ENCODE measurements around the gene SMIM5. TPM values are rescaled to one million over a fixed set of nuclear protein-coding genes. Genes with fewer than 3 reads are reported as not detected.
A peak's percentile ranks its signal among the peaks of the same experiment; 100 is the strongest.
"Not testable (repeated sequence)": the region's sequence is repeated elsewhere in the genome, so short reads cannot be mapped to it uniquely, and the experiment has no call there.

Gene SMIM5
- polyA plus RNA-seq, 1 donor, result 5.1 TPM

DNA sequence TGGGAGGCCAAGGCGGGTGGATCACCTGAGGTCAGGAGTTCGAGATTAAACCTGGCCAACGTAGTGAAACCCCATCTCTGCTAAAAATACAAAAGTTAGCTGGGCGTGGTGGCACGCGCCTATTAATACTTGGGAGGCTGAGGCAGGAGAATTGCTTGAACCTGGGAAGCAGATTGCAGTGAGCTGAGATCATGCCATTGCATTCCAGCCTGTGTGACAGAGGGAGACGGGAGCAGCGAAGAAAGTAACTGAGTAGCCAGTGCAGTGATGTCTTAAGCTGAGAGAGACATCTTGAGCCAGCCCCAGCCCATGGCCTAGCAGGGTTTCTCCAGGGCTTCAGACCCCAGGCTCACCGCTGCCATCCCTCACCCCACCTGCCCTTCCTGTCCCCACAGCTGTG lies 9.8 kb upstream of the SMIM5 start:
- DNase-seq, result no peak

DNA sequence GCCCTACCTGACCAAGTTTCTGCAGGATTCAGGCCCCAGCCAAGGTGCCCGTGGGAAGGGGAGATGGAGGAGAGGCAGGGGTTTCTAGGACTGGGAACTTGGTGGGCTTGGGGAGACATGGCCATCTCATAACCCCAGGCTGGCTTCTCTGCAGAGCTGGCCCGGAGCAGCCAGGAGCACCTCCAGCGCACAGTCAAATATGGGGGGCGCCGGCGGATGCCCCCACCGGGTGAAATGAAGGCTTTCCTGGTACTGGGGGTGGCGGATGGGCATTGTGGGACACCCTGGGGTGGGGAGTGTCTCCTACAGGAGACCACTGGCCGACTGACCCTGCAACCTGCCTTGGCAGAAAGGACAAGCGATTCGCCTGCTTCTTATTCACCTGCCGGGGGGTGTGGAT lies 9.2 kb upstream of the SMIM5 start:
- DNase-seq, result no peak

DNA sequence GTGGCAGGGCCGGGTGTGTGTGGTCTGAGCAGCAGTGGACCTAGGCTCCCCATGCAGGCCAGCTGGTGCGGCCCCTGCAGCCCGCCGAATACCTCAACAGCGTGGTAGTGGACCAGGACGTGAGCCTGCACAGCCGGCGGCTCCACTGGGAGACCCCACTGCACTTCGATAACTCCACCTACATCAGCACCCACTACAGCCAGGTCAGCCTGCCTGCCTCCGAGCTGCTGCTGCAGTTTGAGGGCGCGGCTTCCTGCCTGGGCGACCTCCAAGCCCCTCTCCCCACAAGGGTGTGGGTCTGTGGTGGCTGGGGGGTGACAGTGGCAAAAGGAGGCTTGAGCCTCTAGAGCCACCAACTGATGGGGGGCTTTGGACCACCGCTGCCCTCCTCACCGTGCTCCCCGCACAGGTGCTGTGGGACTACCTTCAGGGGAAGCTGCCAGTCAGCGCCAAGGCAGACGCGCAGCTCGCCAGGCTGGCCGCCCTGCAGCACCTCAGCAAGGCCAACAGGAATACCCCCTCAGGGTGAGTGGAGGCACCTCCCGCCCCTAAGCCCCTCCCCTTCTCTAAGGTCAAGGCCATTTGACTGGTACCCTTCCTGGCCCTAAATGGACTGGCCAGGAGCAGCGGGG lies 8.4 kb upstream of the SMIM5 start:
- DNase-seq, result no peak

DNA sequence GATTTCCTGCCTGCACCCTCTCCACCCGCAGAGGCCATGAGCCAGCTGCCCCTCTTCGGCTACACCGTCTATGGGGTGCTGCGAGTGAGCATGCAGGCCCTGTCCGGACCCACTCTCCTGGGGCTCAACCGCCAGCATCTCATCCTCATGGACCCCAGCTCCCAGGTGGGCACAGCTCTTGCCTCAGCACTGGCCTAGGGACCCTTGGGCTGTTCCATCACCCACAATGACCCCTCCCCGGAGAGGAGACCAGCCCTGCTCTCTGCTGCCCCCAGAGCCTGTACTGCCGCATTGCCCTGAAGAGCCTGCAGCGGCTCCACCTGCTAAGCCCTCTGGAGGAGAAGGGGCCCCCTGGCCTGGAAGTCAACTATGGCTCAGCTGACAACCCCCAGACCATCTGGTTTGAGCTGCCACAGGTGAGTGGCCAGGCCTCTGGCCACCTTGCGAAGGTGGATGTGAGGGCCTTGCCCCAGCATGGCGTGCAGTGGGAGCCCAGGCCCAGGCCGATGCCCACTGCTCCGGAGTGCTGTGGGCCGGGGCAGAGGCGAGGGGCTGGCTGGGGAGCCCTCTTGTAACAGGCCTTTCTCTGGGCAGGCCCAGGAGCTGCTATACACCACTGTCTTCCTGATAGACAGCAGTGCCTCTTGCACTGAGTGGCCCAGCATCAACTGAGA lies 7.3 kb upstream of the SMIM5 start:
- no peak for DNase-seq

DNA sequence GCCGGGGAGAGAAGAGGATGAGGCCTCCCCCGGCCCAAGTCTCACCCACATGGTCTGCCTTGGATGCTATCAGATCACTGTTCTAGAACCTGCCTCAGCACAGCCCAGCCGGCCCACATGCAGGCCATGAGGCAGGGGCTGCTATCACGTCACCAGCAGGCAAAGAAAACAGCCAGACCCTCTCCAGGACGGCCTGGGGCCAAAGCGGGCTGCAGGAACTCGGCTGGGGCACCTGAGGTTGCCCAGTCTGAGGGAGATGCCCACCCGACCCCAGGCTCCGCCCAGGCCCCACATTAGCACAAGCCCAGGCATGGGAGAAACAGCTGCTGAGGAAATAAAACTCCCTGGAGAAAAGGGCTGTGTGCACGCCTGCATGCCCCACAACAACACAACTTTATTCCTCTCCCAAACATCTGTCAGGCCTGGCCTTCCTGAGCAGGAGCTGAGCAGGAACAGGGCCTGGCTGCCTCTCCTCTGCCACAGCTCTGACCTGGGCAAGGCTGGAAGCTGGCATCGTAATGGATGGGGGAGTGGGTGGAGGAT lies 6.7 kb upstream of the SMIM5 start:
- no peak for DNase-seq

DNA sequence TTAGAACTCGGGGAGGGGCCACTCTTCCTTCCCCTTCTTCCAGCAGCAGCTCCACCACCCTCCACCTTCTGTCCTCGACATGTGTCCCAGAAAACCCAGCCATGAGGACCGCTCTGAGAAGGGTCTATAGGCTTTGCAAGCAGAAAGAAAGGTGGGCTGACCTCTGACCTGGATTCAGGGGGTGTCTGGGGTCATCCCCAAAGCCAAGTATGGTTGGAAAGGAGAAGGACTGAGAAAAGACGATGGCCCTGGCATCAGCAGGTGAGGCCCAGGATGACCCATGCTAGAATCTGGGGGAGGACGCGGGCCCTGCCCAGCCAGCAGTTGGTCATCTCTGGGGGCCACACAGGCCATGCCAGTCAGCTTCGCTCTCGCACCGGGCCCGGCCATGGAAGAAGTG lies 6.1 kb upstream of the SMIM5 start:
- DNase-seq, result no peak

DNA sequence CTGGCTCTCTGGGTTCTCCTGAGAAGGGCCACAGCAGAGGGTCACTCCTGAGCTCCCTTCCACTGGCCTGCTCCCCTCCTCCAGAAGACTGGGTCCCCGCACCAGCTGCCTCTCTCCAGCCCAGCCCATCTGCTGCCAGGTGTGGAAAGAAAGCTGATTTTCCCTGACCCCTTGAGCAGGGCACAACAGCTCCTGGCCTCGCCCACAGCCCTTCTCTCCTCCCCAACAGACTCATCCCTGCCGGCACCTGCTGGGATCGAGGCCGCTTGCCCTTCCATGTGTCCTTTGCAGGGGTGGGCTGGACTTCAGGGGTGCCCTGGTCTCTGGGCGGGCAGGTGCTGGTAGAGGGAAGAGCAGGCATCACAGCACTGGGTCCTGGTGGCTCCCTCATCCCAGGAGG lies 4.8 kb upstream of the SMIM5 start:
- no peak for DNase-seq

DNA sequence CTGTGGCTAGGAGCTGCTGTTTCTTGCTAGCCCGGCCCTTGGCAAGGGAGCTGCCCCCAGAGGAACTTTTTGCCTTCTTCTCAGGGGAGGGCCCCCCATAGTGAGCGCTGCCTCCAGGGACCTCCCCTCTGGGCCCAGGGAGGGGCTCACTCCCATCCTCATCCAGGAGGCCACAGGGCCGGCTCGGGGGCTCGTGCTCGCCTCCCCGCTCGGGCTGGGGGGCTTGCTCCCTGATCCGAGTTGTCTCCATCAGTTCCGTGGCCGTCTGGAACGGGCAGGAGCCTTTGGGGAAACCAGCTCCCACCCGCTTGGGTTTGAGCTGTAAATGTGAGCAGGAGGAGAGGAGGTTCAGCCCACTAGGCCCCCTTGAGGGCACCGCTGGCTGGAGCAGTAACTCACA lies 4.1 kb upstream of the SMIM5 start:
- DNase-seq, result no peak

DNA sequence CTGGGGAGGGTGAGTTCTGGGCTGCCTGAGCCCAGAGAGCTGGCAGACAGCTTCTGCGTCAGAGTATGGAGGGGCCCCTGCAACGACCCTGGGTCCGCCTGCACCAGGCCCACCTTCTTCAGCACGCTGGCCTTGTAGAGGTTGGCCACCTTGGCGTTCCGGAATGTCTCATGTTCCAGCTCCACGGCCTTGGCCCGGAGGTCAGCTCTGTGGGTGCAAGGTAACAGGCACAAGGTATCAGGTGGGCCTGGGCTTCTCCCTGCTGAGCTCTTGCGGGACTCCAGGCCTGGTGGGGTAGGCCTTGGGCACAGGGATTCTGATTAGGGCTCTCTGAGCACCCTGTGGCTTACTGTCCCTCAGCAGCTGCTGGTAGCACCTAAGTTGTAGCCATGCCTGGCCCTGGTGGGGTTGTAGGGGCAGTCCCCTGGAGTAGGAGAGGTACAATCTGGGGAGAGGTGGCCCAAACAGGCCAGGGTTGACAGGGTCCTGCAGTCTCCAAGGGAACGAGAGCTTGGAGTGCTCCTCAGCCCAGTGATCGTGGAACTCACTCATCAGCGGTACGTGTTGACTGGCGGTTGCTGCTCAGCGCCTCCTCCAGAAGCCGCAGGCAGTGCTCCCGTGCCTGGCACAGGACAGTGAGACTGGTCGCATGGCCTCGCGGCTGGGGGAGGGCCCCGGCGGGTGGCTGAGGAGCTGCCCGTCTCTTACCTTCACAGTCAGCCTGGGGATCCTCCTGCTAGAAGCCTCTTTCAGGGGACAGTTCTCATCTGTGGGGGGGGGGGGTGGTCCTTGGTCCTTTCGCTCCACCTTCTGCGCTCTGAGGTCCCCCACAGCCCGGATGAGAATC lies 2.9 kb upstream of the SMIM5 start:
- DNase-seq, result no peak

DNA sequence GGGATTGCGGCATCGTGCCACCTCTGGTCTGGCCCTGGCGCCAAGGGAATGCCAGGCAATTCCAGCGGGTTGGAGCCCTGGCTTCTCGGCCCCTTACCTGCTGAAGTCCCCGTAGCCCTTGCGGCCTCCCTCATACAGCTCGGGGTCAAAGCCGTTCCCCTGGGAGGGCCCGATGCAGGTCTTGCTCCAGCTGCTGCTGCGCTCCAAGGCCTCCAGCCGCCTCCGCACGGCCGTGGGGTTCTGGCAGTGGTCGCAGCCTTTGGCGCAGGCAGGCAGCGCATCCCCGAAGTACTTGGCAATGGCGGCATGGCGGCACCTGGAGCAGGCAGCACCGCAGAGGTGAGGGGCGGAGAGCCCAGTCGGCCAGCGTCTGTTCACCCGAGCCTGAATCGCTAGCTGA lies 1.9 kb upstream of the SMIM5 start:
- DNase-seq, result no peak

DNA sequence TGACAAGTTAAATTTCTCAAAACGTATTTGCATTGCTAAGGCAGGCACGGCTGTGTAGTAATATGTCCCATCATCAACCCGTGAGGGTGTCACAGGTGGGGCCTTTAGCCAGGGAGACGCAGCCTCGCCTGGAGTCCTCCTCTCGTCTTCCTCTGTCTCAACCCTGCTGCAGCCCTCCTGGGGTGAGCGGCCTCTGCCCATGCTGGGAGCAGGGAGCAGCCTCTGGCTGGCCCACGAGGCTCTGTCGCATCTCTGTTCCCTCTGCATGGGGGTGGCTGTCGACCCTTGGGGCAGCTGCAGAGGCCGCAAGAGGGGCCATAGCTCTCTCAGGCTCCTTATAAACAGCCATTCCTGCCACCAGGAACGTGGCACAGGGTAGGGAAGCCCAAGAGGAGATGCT lies 806 bp upstream of the SMIM5 start:
- DNase-seq, result no peak

DNA sequence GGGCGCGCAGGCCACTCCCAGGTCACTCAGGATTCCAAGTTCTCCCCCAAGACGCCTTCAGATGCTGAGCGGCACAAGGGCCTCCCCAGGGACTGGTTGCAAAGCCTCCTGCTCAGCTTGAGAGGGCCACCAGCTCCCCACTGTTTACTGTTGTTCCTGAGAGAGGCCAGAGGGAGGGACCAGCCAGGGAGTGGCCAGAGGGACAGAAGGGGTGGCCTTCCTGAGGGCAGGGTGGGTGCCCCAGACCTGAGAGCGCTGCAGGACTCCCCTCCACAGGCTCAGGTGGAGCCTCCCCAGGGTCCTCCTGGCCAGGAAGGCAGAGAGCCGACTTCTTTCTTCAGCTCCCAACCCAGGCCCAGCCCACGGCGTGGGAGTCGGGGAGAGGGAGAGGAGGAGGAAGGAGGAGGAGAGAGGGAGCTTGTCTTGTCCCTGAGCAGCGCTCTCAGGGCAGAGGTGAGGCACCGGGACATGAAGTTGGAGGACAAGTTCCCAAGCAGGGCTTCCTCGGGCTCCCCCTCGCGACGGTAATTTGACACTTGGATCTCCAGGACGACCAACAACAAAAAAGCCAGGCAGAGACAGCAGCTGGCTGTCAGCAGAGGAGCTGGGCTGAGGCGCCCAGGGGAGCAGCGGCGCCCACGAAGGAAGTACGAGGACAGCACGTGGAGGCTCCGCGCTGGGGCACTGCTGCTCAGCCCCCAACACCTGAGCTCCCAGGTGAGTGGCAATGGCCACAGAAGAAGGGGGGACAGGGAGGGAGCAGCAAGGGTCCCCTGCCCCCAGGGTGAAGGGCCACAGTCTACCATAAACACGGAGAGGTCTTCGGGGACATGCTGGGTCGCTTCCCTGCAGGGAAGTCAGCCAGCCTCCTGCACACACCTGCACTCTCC lies 497 bp downstream of the SMIM5 start:
- DNase-seq, result peak; percentile 98

DNA sequence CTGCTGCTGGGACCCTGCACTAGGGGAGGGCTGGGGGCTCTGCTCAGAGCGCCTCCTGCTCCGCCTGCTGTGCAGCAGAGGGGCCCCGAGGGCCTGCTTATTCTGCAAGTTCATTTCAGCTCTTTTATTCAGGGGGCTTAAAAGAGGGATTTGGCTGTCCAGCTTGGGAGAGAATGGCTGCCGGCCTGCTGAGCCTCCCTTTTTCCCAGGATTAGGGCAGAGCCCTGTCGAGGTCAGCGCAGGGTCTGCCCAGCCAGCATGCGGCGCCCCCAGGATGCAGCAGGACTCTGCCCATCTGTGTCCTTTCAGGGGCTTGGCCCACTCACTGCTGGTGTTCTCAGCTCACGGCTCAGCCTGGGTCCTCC lies 1.1 kb downstream of the SMIM5 start:
- no peak for DNase-seq

DNA sequence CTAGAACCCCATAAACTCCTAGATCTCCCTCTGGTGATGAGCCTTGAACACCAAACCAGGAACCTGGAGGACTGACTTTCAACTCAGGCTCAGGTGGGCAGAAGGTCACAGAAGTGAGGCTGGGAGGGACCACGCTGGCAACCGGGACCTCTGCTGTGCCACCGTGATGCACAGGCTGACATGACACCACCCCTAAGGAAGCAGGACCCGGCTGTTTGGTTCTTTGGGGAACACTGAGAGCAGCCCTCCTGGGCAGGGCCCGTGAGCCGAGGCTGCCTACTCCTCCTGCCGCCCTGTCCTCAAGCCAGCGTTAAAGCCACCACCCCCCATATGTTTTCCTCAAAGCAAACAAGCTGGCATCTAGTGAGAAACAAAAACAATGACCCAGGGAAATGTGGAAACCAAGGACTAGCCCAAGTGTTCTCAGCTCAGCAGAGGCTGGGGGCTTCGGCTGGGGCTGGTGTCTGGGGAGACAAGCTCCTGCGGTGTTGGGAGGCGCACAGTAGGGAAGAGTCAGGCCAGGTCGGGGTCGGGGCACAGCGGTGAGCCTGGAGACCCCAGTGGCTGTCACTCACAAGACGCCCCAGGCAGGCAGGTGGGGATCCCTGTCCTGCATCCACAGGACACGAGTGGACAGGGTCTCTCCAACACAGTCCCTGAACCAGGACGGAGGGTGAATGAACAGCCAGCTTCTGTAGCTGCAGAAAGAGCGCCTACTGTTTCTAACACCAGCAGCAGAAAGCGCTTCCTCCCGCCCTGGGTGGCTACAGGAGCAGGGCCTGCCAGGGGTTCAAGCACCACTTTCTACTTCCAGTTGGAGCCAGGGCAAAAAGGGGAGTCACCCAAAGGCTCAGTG lies 1.7 kb downstream of the SMIM5 start:
- no peak for DNase-seq

DNA sequence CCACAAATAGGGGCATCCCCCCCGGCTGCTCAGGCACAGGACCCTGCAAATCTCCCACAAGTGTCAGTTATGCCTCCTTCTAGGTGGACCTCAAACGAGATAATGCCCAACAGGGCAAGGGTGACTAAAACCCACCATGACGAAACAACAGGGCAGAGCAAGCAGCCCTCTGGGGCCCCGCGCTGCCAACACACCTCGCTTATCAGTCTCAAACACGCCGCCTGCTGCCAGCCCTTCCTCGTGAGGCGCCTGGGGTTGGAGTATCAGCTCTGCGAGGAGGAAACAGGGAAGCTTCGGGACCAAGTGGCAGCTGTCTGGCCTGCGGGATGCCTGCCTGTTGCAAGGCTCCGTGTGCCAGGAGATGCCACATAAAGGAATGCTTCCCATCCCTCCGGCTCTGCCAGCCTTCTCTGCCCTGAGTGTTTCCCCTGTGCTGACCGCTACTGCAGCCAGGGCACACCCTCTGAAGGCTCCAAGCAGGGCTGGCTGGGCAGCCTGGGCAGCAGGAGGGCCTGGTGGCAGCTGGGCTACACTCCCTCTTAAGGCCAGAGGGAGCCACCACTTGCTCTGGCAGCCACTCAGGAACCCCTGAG lies 2.5 kb downstream of the SMIM5 start:
- no peak for DNase-seq

DNA sequence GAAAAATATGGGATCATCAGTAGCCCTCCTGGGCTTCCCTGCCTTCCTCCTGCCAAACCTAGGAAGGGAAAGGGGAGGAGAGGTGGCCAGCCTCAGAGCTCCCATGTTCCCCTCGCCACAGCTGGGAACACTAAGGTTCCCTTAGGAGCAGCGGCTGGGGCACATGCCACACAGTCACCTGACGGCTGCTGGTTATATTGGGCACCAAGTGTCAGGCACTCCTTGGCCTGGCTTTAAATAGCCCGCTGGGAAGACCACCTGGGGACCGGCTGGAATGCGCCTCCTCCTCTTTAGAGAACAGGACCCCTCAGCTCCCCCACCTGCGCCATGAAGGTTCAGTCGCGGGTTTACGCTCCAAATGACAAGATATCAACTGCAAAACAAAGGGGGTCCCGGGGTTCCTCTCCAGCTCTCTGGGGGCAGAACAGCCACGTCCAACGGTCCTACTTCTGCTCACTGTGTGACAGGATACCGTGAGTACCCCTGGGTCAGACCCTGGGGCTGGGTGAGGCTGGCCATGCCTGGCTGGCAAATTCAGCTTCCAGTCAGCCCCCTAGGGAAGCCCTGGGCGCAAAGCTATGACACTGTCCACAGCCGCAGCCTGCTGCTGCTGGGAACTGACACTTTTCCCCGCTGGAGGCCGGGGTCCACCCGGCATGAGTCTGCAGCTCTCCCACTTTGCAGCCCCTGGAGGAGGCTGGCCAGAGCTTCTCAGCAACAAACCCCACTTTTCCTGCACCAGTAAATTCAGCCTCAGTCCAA lies 3.3 kb downstream of the SMIM5 start:
- no peak for DNase-seq

DNA sequence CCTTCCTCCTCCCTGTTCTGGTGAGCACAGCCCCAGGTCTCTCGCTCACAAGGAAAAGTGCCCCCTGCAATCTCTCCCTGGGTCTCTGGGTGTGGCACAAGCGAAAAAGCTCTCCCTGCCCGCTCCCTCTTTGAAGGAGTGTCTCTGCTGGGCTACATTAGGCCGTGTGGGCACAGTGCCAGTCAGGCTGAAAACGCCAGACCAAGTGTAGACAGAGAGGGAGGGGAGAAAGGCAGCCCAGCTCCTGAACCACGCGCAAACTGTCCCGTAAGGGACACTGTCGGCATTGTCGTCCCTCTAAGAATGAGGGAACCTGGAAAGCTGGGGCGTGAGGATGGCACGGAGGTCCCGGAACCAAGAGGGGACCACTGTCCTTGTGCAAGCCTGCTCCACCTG lies 3.9 kb downstream of the SMIM5 start:
- DNase-seq, result no peak

DNA sequence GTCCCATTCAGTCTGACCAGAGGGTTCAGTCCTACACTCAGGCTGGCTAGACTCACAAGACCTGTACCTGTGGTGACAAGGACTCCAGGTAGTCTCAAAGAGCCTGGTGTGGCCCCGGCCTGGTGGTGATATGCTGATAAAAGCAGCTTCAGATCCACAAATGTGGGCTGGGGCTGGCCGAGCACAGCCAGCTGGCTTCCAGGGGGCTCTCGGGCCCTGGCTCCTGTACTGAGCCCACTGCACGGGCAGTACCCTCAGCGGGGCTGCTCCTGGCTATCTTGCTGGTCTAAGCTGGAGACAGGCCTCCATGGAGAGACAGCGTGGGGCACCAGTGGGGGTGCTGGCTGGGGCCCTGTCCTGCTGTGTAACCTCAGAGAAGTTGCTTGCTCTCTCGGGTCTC lies 4.3 kb downstream of the SMIM5 start:
- DNase-seq, result no peak

DNA sequence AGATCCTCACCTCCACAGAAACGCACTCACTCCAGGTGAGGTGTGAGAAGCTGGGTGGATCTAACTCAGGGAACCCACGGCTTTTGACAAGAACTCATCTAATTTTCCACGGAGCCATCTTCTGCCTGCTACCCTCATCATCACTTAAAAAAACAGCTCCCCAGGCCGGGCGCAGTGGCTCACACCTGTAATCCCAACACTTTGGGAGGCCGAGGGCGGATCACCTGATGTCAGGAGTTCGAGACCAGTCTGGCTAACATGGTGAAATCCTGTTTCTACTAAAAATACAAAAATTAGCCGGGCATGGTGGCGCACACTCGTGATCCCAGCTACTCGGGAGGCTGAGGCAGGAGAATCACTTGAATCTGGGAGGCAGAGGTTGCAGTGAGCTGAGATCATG lies 4.8 kb downstream of the SMIM5 start:
- not testable (repeated sequence) for DNase-seq

DNA sequence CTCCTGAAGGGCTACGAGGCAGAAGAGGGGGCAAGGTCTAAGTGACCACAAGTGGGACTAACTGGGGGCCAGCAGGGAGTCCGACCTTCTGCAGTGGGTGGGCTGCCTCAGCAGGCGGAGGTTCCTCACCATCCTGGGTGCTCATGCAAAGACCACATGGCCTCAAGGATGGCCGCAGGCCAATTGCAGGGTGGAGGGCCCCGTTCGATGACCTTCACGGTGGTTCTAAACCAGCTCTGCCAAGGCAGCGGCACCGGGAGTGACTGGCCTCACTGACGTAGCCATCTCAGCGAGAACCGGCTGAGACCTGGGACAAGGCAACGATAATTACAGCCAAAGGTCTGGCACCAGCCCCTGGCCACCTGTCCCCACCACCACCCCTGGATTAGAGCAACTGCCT lies 5.7 kb downstream of the SMIM5 start:
- no peak for DNase-seq

Data from left kidney (tissue), 2 donors.